GM18517 (cell line): ENCODE results near the gene PDE4D.
"Not testable (repeated sequence)": the region's sequence is repeated elsewhere in the genome, so short reads cannot be mapped to it uniquely, and the experiment has no call there.

ENCODE experiments used
- ATAC-seq: cut with Tn5 transposase; IDR thresholded peaks from one replicate; pipeline ENCODE4 v1.9.1; 2021; ENCODE audit warnings: mild to moderate bottlenecking, moderate library complexity; ENCODE audit not compliant: unreplicated experiment

The PDE4D gene

DNA sequence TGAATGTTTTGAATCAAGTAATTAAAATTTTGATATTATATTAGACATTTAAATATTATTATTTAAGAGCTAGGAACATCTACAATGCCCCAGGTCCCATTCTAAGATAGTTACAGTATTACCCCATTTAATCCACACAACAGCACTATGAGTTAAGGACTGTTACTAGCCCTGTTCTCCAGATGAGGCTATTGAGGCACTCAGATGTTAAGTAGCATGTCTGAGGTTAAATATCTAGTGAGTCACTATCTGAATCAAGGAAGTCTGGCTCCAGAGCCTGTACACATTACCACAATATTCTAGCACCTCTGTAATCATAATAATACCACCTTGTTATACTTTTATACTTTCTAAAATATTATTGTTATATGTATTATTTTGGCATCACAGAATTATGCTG lies 304.6 kb downstream of the PDE4D start:
- ATAC-seq: no peak

- ATAC-seq: no peak
Observed at GRCh38 chr5:59587489-59588337, 305.8 kb downstream of the PDE4D start.

DNA sequence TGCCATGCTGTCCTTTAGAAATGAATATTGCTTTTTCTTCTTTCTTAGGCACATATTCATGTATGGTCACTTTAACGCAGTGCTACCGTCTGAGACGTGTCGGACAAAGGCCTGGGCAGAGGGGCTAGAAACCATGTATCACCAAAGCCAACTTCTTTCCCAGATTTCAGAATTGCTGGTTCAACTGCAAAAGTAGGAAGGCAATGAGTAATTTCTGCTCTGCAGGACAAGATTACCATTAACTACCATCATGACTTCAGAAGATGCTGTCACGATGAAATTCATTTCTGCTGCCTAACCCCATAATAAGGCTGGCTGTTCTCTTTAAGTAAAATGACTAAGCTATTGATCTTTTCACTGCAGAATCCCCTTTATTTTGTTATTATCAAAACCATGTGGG lies 306.7 kb downstream of the PDE4D start:
- no peak for ATAC-seq

- no peak for ATAC-seq
Observed at GRCh38 chr5:59584858-59585846, 308.4 kb downstream of the PDE4D start.

DNA sequence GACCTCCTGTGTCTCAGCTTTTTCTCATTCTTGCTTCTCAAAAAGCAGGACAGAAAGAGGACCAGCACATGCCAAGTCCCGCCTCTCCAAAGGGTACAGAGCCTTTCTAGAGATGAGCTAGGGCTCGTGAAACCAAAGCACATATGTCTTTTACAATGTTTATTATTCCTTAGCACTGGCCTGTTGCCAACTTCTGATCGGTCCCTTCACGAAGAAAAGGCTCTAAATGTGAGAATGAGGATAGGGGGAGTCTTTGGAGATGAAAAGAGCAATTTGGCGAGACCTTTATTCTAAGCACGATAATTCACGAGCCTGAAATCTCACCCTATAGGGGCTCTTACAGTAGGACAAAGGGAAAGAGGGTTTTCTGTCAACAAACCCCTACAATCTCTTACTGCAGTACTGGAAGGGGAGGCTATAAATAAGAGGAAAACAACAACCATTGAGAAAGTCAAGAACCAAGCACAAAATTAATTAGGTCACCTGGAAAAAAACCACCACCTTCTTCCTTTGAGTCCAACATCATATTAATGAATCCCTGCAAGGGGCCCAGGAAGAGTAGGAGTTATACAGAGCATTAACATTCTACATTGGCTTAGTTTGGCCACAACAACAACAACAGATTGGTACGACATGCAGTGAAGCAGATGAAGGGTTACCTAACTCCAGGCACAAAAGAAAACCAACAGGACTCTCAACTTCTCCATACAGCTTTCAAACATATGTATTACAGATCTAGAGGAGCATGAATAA lies 309.5 kb downstream of the PDE4D start:
- ATAC-seq: no peak

DNA sequence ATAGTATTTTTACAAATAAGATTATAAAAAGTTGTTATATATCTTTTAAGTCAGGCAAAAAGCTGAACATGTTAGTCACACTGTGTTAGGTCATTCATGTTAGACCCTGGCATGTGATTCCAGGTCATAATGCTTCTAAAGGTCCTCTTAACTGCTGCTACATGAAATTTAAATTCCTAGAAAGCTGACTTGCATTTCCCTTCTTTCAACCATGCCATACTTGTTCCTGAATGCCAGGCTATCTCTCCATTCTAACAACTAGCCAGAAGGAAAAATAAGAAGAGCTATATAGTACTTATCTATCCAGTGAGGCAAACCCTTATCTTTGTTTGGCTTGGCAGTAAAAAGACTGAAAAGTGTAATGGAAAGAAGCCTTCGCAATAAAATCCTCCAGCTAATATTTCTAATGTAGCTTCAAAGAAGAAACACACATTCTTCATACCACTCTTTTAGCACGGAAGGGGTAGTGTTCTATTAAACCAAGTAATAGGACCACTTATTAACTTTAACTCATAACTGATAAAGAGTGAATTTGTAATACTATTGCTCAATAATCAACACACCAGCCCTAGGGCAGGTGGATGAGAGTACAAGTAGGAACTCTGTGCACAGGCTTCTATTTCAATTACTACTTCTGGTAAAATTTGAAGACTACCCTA lies 310.2 kb downstream of the PDE4D start:
- no peak for ATAC-seq

- no peak for ATAC-seq
Observed at GRCh38 chr5:59582746-59583145, 310.8 kb downstream of the PDE4D start.

DNA sequence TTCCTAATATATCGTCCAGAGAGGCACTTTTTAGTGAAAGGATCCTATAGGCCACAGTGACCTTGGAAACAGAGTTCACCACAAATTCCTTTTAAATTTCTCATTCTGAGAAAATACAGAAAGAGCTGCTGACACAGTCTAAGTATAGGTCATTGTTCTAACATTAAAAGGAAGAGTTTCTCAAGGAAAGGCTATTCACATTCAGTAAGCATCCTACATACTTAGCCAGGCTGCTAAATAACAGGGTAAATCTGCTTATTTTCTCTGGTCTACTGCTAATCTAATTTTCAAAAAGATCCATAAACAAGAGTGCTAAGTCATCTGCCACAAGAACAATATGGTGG lies 313.7 kb downstream of the PDE4D start:
- no peak for ATAC-seq

DNA sequence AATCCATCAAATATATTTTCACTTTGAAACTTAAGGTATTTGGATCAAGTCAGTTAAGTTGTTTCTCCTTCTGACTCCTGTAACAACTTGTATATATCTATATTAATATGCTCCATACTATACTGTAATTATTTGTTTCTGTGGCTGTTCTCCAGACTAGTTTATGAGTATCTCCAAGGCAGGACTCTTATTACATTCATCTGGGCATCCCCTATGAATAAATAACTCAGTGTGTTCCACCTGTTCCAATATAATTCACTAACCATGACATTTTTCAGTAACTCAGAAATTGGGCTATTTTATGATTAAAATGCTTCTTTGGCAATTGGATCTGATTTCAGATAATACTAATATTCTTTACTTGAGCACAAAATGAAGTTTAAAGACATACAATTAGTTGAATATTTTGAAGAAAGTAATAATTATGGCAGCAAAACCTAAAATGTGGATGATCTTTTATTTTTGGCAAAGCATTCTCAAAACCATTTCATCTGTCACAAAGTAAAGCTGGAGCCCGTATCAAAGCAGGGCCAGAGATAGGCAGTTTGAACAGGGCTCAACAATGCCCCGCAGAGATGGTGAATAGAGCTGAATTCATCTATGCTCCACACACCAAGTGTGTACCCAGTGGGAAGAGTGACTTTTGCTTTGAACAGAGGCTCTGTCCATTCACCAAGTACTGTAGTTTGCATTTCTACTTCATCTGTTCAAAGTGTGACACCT lies 314.3 kb downstream of the PDE4D start:
- ATAC-seq: no peak

DNA sequence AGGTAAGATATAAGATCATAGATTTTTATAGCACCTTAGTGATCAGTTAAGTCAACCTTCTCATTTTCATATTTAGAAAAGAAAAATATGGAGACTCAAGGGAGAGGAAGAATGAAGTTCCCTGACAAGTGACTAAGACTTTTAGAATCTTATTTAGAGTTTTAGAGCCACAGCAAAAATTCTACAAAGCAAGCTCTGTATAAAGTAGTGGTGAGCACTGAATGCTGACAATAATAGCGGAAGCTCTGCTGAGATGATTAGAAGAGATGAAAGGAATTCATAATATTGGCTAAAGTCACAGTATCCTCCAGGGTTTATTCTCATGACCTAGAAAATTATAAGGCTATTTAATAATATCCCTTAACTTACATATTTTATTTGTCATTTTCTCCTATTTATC lies 316.0 kb downstream of the PDE4D start:
- ATAC-seq: no peak

- ATAC-seq: no peak
Observed at GRCh38 chr5:59575648-59576445, 317.7 kb downstream of the PDE4D start.

GRCh38 chr5:59573509-59573908 lies 320.0 kb downstream of the PDE4D start:
- ATAC-seq: not testable (repeated sequence)

GRCh38 chr5:59571067-59571466 lies 322.5 kb downstream of the PDE4D start:
- ATAC-seq: no peak

- no peak for ATAC-seq
Observed at GRCh38 chr5:59569608-59570334, 323.8 kb downstream of the PDE4D start.

DNA sequence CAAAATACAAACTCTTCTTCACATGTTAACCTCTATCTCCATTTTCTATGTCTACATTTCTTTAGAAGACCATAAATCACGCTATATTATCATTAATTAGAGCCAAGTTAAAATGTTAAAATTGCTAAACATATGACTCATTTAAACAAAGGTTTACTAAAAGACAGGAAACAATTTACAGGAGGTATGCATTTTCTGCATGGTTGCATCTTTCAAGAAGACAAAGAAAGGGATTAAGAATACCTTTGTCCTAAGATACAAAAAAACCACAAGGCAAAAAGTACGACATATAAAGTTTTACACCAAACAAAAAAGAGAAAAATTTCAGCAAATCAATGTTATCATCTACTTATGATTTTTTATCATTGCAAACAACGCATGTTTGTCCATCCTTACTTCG lies 324.4 kb downstream of the PDE4D start:
- ATAC-seq: no peak

GRCh38 chr5:59568161-59568560 lies 325.4 kb downstream of the PDE4D start:
- ATAC-seq: no peak

DNA sequence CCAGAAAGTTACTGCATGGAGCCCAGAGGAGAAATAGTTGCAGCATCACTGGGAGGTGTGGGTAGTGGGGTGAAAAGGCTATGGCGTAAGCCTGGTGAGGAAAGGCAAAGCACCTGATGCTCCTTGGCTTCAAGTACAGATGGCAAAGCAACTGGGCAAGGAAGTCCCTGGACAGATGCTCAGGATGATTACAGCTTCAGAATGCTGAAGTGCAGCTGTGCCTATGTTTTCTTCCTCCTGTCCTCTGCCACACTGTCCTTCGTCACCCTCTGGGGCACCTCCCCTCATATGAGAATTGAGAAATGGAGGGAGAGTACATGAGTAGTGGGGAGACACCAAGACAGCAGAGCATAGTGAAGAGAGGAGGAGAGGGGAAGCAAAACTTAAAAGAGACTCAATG lies 328.0 kb downstream of the PDE4D start:
- no peak for ATAC-seq

GRCh38 chr5:59564895-59565294 lies 328.6 kb downstream of the PDE4D start:
- ATAC-seq: no peak
